ENCODE measurements around the gene CD180.

Gene CD180

DNA sequence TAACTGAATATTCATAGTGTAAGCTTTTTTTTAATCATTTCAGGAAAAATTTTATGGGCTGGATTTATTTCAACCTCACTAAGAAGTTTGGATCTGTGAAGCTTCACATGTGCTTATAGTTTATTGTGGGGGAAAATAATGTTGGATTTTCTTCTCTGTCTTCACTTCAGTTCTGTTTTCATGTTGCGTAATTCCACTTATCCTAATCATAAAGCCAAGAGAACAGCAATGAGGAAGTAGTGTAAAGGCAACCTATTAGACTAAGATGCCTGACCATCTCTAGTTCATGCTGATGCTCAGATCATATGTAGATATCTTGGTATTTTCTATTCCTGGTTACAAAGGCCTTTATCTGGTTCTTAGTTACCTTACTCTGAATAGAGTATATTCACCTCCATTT lies 50.0 kb downstream of the CD180 start:
- TF ChIP-seq, protein P1, sequence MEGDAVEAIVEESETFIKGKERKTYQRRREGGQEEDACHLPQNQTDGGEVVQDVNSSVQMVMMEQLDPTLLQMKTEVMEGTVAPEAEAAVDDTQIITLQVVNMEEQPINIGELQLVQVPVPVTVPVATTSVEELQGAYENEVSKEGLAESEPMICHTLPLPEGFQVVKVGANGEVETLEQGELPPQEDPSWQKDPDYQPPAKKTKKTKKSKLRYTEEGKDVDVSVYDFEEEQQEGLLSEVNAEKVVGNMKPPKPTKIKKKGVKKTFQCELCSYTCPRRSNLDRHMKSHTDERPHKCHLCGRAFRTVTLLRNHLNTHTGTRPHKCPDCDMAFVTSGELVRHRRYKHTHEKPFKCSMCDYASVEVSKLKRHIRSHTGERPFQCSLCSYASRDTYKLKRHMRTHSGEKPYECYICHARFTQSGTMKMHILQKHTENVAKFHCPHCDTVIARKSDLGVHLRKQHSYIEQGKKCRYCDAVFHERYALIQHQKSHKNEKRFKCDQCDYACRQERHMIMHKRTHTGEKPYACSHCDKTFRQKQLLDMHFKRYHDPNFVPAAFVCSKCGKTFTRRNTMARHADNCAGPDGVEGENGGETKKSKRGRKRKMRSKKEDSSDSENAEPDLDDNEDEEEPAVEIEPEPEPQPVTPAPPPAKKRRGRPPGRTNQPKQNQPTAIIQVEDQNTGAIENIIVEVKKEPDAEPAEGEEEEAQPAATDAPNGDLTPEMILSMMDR (IDR thresholded peaks at IDR 0.05; ENCODE audit: unreplicated experiment in 3 of 3): no peak
- Mint-ChIP-seq H3K4me1 (peaks cover 14% of the 10 kb centered on the region), H3K27me3 (ENCODE audit: low read depth) (no peaks in the 10 kb centered on the region), H3K36me3 (ENCODE audit: low read depth) (peaks cover 73% of the 10 kb centered on the region), H3K9me3 (no peaks in the 10 kb centered on the region), H3K4me3 (no peak overlapping the region), H3K27ac (no peak overlapping the region)

DNA sequence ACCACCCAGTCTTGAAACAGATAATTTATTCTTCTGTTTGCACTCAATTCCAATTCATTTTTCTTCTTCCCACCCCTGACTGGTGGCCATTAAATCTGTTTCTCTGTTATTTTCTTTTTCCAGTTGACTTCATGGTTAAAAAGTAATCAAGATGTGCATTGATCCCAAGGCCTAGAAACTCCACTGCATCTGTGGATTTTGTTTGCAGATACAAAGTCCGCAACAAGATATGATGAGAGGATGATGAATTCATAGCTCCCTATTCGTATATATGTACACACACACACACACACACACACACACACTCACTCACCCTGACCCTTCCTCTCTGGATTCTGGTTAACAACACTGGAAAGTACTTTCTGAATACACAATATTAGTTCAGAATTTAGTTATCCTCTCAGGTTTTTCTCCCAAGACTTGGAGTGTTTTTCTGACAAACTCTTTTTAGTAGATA lies 52.4 kb downstream of the CD180 start:
- peaks cover 61% of the 10 kb centered on the region for H3K36me3 Mint-ChIP-seq (ENCODE audit: low read depth)
- H3K27ac Mint-ChIP-seq: peak overlapping the region in 1 of 3 experiments; percentile 80
- TF ChIP-seq, protein P1 (IDR thresholded peaks at IDR 0.05; ENCODE audit: unreplicated experiment in 3 of 3): no peak
- H3K9me3 Mint-ChIP-seq: no peaks in the 10 kb centered on the region
- no peak overlapping the region for H3K4me3 Mint-ChIP-seq
- peaks cover 7% of the 10 kb centered on the region for H3K4me1 Mint-ChIP-seq
- H3K27me3 Mint-ChIP-seq (ENCODE audit: low read depth): no peaks in the 10 kb centered on the region

- TF ChIP-seq, protein P1 (IDR thresholded peaks at IDR 0.05; ENCODE audit: unreplicated experiment in 3 of 3): no peak
- peaks cover 2% of the 10 kb centered on the region for H3K4me1 Mint-ChIP-seq
- peaks cover 59% of the 10 kb centered on the region for H3K36me3 Mint-ChIP-seq (ENCODE audit: low read depth)
- H3K9me3 Mint-ChIP-seq: no peaks in the 10 kb centered on the region
- H3K27ac Mint-ChIP-seq: peak overlapping the region in 1 of 3 experiments; percentile 80
- no peak overlapping the region for H3K4me3 Mint-ChIP-seq
- no peaks in the 10 kb centered on the region for H3K27me3 Mint-ChIP-seq (ENCODE audit: low read depth)
Measured at GRCh38 chr5:67143549-67143948, 53.0 kb downstream of the CD180 start.

- Mint-ChIP-seq H3K4me1 (no peaks in the 10 kb centered on the region), H3K27me3 (ENCODE audit: low read depth) (no peaks in the 10 kb centered on the region), H3K9me3 (no peaks in the 10 kb centered on the region), H3K27ac (no peak overlapping the region), H3K4me3 (no peak overlapping the region), H3K36me3 (ENCODE audit: low read depth) (peaks cover 51% of the 10 kb centered on the region)
- TF ChIP-seq, protein P1 (IDR thresholded peaks at IDR 0.05; ENCODE audit: unreplicated experiment in 3 of 3): no peak
Measured at GRCh38 chr5:67142816-67143215, 53.8 kb downstream of the CD180 start.

- H3K36me3 Mint-ChIP-seq (ENCODE audit: low read depth): peaks cover 49% of the 10 kb centered on the region
Measured at GRCh38 chr5:67141644-67142043, 55.0 kb downstream of the CD180 start.

DNA sequence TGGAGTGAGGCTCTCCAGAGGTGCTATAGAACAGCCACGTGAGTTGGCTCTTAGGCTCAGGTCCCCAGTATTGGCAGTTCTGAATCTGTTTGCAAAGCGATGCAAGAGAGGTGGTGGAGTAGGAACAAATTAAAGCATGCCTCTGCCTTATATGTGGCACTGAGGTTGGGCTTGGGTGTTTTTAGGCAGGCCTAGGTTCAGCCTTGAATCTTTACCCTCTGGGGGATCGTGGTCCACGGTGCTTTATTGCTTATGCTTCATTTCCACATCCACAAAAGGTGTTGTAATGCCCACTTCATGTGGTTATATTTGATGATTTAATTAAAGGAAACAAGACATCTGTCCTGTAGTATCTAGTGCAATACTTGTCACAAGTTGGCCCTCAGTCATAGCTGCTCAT lies 56.2 kb downstream of the CD180 start:
- Mint-ChIP-seq H3K36me3 (ENCODE audit: low read depth) (peaks cover 50% of the 10 kb centered on the region), H3K4me1 (no peaks in the 10 kb centered on the region), H3K4me3 (no peak overlapping the region), H3K9me3 (no peaks in the 10 kb centered on the region), H3K27me3 (ENCODE audit: low read depth) (no peaks in the 10 kb centered on the region), H3K27ac (no peak overlapping the region)
- TF ChIP-seq, protein P1 (IDR thresholded peaks at IDR 0.05; ENCODE audit: unreplicated experiment in 3 of 3): no peak

More at GRCh38 chr5:67141644-67142043, 55.0 kb downstream of the CD180 start:
- H3K4me3 Mint-ChIP-seq: no peak overlapping the region
- H3K9me3 Mint-ChIP-seq: no peaks in the 10 kb centered on the region
- no peaks in the 10 kb centered on the region for H3K27me3 Mint-ChIP-seq (ENCODE audit: low read depth)
- no peaks in the 10 kb centered on the region for H3K4me1 Mint-ChIP-seq
- TF ChIP-seq, protein P1 (IDR thresholded peaks at IDR 0.05; ENCODE audit: unreplicated experiment in 3 of 3): no peak
- H3K27ac Mint-ChIP-seq: no peak overlapping the region

Data from nephron (organoid).